ENCODE measurements around the gene PCCA. TPM values are rescaled to one million over a fixed set of nuclear protein-coding genes. Genes with fewer than 3 reads are reported as not detected.
A peak's percentile ranks its signal among the peaks of the same experiment; 100 is the strongest.

PCCA gene
- total and polyA plus RNA-seq, 2 experiments from 2014 or later: 41.9 to 46.6 TPM

GRCh38 chr13:100564444-100565223 lies 475.7 kb downstream of the PCCA start:
- ATAC-seq: peak; percentile 67
- Histone ChIP-seq H2AFZ (peak overlapping the region; percentile 19; the same call in 1 of the 2 replicates), H3K4me1 (ENCODE audit: insufficient read depth) (peaks cover 5% of the 10 kb centered on the region; the same call in 1 of the 2 replicates), H3K4me3 (no peak overlapping the region), H3K4me2 (no peak overlapping the region), H3K27ac (ENCODE audit: low read depth) (no peak overlapping the region), H3K79me2 (replicated peaks; ENCODE audit: insufficient read depth) (no peaks in the 10 kb centered on the region), H3F3A (replicated peaks; ENCODE audit: low read depth) (0 out of 2 replicates have a peak, but pooled peaks cover 9% of the 10 kb centered on the region), H4K20me1 (replicated peaks; ENCODE audit: insufficient read depth) (no peaks in the 10 kb centered on the region), H3K9me2 (ENCODE audit: insufficient read depth) (peaks cover 4% of the 10 kb centered on the region; the same call in 1 of the 2 replicates), H3K36me3 (ENCODE audit: insufficient read depth) (peaks cover 4% of the 10 kb centered on the region; the same call in 1 of the 2 replicates), H3K27me3 (ENCODE audit: insufficient read depth) (no peaks in the 10 kb centered on the region)
- no peak overlapping the region for H3K27ac Mint-ChIP-seq
- no peak for DNase-seq (ENCODE audit: low spot score)
- peaks cover 16% of the 10 kb centered on the region for H3K36me3 Mint-ChIP-seq (ENCODE audit: low read depth)
- H3K4me3 Mint-ChIP-seq: no peak overlapping the region
- H3K27me3 Mint-ChIP-seq (ENCODE audit: insufficient read depth, low read depth, poor library complexity): peaks cover 2% of the 10 kb centered on the region
- peaks cover 9% of the 10 kb centered on the region for H3K4me1 Mint-ChIP-seq
- peaks cover 15% of the 10 kb centered on the region for H3K9me3 Mint-ChIP-seq
- TF ChIP-seq ZNF331 (CRISPR knock-in tag; IDR thresholded peaks at IDR 0.05; ENCODE audit: low read depth) (no peak), POLR2AphosphoS5 (IDR thresholded peaks at IDR 0.05; ENCODE audit: low read depth) (no peak), CTCF (conservative IDR thresholded peaks at IDR 0.05; ENCODE audit: low read depth in 2 of 2) (peak in 1 of 2 experiments; percentile 21; a peak in 2 of 4 replicates)

- H3K9me2 ChIP-seq (ENCODE audit: insufficient read depth): peaks cover 4% of the 10 kb centered on the region; the same call in 1 of the 2 replicates
- H4K20me1 ChIP-seq (replicated peaks; ENCODE audit: insufficient read depth): no peaks in the 10 kb centered on the region
- H3K4me3 ChIP-seq: no peak overlapping the region
- ATAC-seq (no peak), DNase-seq (ENCODE audit: low spot score) (no peak)
- H3K4me1 ChIP-seq (ENCODE audit: insufficient read depth): peaks cover 5% of the 10 kb centered on the region; the same call in 1 of the 2 replicates
- Mint-ChIP-seq H3K4me3 (no peak overlapping the region), H3K36me3 (ENCODE audit: low read depth) (peaks cover 19% of the 10 kb centered on the region), H3K9me3 (peaks cover 19% of the 10 kb centered on the region), H3K4me1 (peaks cover 9% of the 10 kb centered on the region), H3K27me3 (ENCODE audit: insufficient read depth, low read depth, poor library complexity) (peaks cover 2% of the 10 kb centered on the region), H3K27ac (no peak overlapping the region)
- no peaks in the 10 kb centered on the region for H3K79me2 ChIP-seq (replicated peaks; ENCODE audit: insufficient read depth)
- H3K36me3 ChIP-seq (ENCODE audit: insufficient read depth): peaks cover 4% of the 10 kb centered on the region; the same call in 1 of the 2 replicates
- no peak overlapping the region for H3K27ac ChIP-seq (ENCODE audit: low read depth)
- no peak overlapping the region for H3K4me2 ChIP-seq
- H3K27me3 ChIP-seq (ENCODE audit: insufficient read depth): no peaks in the 10 kb centered on the region
- 0 out of 2 replicates have a peak, but pooled peaks cover 9% of the 10 kb centered on the region for H3F3A ChIP-seq (replicated peaks; ENCODE audit: low read depth)
- peak overlapping the region; percentile 19; the same call in 1 of the 2 replicates for H2AFZ ChIP-seq
- TF ChIP-seq REST (IDR thresholded peaks at IDR 0.05; ENCODE audit: unreplicated experiment) (no peak), CTCF (conservative IDR thresholded peaks at IDR 0.05; ENCODE audit: low read depth in 2 of 2) (peak in 1 of 2 experiments; percentile 36; a peak in 2 of 4 replicates), CREB1 (CRISPR knock-in tag; IDR thresholded peaks at IDR 0.05; ENCODE audit: low read depth) (no peak), STAT1 (IDR thresholded peaks at IDR 0.05; ENCODE audit: unreplicated experiment) (no peak)
Observed at GRCh38 chr13:100565286-100565685, 476.4 kb downstream of the PCCA start.

Data from GM23338 (cell line).